Cerebellar nuclear complex (tissue), 1 donor: ENCODE measurements around the gene WDR81.

Source experiments
- DNase-seq, 2 experiments: peaks; one replicate each; lab custom pipeline; 2025; lab: John Stamatoyannopoulos, UW

WDR81 gene

GRCh38 chr17:1782171-1782567 lies 57.7 kb downstream of the WDR81 start:
- DNase-seq = no peak

- DNase-seq = no peak
Measured at GRCh38 chr17:1783271-1783670, 58.8 kb downstream of the WDR81 start.

GRCh38 chr17:1783834-1784611 lies 59.5 kb downstream of the WDR81 start:
- no peak for DNase-seq

GRCh38 chr17:1785930-1786329 lies 61.4 kb downstream of the WDR81 start:
- DNase-seq = no peak

GRCh38 chr17:1786708-1787107 lies 62.2 kb downstream of the WDR81 start:
- DNase-seq = no peak

GRCh38 chr17:1787301-1787902 lies 62.9 kb downstream of the WDR81 start:
- DNase-seq = no peak
